HG03025 (cell line): Measurements from ENCODE around the gene CAMK1G.

ENCODE experiments used
- ATAC-seq: cut with Tn5 transposase; IDR thresholded peaks from one replicate; pipeline ENCODE4 v1.9.1; 2021; ENCODE audit warnings: mild to moderate bottlenecking, moderate library complexity; ENCODE audit not compliant: unreplicated experiment, low FRiP score

CAMK1G gene

DNA sequence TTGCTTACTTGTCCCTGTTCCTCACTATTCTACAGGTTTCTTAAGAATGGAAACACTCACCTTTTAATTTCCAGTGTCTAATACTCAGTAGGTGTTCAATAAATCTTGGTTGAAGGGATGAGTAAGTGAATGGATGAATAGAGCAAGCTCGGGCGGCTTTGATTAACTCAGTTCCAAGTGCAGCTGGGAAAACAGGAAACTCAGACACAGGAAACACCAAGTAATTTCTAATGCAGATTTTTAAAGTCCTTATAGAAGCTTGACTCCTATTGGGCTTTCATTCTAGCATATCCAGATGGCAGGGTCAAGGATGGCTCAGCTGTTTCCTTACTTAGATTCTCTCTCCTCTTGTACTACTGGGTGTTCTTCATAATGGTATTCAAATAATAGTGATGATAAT lies 14.0 kb downstream of the CAMK1G start:
- ATAC-seq = no peak

DNA sequence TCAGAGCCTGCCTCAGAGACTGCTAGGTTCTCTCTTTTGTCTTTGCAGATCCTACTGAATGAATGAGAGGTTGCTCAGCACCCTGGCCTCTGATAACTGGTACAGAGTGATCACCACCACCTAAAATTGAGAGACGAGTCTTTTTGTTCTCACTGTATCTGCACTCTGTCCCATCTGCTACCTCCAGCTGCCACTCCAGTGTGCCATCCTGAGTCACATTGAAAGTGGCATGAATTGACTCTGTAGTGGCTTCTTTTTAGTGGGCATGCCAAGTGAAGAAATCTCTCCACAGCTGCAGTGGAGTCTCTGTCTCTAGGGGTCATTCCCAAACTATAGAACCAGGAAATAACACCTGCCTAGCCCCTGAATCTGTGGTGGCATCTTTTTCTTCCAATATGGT lies 14.7 kb downstream of the CAMK1G start:
- no peak for ATAC-seq

DNA sequence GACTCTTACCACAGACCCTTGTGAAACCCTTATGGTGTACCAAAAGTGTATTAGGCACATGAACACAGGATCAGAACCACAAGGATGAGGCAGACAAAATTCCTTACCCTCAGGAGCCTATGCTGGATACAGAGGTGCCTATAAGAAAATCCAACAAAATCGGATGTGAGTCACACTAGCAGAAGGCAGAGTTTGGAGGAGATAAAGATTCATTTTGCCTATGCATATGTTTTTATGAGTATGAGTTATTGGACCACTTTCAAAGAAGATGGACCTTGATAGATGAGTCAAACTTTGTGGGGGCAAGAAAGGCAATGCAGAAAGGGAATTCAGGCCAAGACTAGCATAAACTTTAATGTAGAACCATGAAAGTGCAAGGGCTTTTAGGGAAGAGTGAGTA lies 17.0 kb downstream of the CAMK1G start:
- ATAC-seq = no peak

DNA sequence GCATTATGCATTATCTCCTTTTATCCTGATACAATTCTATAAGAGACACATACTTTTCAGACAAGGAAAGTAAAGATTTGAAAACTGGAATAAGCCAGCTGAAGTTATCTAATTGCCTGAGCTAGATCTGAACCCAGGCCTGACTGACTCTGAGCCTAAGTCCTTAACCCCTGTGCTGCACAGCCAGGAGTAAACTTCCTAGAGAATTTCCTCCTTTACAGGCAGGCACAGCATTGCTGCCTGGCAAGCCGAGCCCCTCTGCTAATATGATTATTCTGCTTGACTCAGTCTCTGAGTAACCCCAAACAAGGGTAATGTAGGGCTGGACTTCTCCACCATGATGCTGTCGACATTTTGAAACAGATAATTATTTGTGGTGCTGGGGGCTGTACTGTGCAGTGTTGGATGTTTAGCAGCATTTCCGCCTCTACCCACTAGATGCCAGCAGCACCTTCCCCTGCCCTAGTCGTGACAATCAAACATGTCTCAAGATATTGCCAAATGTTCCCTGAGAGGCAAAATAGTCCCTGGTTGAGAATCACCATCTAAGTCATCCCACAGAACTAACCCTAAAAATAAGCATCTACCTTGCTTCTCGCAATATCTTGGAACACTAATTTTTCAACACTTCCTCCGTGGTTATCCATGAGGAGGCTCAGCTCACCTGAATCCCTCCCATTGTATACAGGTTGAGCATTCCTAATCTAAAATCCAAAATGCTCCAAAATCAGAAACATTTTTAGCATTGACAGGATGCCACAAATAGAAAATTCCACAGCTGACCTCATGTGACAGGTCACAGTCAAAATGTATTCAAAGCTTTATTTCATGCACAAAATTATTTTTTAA lies 18.5 kb downstream of the CAMK1G start:
- no peak for ATAC-seq

DNA sequence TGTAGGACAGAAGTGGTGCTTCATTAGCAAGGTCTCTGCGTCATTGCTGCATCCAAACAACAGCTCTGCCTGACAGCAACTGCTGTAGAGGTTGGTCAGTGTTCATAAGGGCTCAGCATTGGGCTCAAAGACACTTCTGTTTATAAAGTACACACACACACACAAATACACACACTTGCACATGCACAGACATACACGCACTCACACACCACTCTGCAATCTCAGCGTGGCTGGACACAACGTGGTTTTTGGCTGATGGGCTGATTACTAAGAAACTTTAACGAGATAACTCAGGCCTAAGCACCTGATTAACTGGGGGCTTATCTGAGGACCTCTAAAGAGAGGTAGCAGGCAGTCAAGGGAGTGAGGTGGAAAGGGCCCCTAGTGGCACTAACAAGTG lies 20.4 kb downstream of the CAMK1G start:
- no peak for ATAC-seq

DNA sequence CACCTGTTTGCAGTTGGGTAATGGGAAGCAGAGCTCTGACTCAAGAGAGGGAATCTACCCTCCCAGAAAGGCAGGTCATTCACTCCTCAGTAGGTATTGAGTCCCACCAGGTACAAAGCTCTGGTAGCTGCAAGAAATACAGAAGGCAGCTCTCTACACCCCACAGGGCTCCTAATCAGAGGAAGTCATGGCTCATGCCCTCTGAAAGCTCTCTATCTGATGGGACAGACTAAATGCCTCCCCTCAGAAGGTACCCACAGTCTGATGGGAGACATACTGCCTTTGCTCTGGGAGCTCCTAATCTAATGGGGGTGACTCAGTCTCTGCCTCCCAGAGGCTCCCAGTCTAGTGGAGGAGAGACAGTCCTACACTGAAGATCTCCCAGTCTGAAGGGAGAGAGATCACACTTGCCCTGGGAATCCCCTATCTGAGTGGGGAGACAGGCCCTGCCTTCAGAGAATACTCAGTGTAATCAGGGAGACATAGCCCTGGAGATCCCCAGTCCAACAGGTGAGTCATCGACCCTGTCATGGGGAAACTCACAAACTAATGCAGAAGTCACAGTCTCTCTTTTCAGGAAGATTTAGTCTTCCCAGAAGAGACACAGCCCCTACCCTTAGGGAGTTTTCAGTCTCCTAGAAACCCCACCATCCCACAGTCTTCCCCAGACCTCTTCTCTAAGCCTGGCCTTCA lies 23.7 kb downstream of the CAMK1G start:
- ATAC-seq = peak; percentile 58

DNA sequence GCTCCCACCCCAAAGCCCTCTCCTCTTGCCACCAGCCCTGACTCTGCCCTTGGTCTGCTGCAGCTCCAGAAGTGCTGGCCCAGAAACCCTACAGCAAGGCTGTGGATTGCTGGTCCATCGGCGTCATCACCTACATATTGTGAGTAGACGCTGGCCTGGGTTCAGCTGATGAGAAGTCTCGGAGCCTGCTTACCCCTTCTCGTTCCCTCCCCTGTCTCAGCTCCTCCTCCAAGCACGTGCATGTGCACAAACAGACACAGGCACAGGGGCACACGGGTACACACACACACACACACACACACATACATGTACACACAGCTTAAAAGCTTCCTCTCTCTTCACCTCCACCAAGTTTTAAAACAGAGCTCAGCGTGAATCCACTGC lies 24.3 kb downstream of the CAMK1G start:
- ATAC-seq = peak; percentile 35

DNA sequence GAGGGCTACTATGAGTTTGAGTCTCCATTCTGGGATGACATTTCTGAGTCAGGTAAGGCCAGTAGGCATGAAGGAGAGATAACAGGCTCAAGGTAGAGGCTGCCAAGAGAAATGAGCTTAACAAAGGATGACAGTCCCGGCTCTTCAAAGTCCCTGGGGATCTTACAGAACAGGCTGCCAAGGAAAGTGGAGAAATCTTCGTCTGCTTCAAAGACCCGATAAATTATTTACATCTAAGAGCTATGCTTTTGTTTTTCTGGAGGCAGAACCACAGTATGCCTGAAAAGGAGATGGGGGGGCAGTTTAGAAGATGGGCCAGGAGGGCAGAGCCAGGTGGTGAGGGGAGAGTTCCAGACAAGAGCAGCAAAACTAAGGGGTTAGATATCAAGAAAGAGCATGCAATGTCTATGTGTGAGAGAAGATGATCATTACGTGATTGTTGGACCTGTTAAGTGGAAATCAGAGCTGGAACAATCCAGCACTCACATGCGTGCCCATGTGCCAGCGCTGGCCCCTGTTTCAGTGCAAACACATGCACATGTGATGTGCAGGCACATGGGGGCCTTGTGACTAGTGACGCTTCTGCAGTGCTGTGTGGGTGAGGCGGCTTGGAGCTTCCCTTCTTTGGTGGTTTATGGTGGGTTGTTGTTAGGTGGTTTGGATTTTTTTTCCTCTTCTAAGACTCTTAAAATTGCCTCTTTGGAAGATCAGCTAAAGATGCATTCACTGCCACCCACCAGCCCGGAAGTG lies 25.7 kb downstream of the CAMK1G start:
- no peak for ATAC-seq

DNA sequence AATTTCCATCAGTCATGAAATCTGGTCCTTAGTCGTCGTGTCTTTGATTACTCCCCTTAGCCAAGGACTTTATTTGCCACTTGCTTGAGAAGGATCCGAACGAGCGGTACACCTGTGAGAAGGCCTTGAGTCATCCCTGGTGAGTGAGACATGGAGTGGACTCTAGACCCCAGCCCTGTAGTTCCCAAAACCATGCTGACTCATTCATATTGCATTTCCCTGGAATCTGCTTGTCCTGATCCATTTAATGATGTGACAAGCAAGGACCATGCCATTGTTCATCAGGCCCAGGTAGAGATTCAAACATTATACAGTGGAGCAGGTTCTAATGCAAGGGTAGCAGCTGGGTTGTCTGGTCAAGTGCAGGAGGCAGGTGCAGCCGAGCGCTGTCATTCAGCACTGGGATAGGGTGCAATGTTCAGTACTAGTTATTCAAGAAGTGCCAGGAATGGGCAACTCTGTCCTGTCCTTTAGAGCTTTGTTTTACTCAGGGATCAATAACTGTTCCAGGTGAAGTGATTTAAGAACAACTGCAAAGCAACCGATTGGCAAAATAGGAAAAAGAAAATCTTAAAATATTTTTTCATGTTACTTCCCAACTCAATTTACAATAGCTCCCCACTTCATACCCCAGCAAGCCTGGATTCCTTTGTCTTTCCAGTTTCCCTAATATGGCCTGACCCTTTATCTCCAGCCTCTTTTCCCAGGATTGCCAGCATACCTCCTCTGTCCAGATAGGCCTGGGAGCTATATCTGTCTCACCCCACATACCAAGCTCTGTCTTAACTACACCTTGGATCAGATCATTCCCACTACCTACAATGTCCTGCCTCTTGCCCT lies 26.5 kb downstream of the CAMK1G start:
- ATAC-seq = no peak

DNA sequence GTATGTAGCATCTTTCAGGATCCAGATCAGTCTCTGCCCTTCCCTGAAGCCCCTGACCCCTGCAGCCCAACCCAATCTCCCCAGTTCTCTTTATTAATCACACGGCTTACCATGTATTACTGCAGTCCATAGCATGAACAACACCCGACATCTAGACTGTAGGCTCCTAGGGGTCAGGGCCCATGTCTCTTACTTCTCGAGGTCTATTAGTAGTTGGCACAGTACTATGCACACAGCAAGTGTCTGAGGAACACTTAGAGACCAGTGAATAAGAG lies 27.1 kb downstream of the CAMK1G start:
- no peak for ATAC-seq

DNA sequence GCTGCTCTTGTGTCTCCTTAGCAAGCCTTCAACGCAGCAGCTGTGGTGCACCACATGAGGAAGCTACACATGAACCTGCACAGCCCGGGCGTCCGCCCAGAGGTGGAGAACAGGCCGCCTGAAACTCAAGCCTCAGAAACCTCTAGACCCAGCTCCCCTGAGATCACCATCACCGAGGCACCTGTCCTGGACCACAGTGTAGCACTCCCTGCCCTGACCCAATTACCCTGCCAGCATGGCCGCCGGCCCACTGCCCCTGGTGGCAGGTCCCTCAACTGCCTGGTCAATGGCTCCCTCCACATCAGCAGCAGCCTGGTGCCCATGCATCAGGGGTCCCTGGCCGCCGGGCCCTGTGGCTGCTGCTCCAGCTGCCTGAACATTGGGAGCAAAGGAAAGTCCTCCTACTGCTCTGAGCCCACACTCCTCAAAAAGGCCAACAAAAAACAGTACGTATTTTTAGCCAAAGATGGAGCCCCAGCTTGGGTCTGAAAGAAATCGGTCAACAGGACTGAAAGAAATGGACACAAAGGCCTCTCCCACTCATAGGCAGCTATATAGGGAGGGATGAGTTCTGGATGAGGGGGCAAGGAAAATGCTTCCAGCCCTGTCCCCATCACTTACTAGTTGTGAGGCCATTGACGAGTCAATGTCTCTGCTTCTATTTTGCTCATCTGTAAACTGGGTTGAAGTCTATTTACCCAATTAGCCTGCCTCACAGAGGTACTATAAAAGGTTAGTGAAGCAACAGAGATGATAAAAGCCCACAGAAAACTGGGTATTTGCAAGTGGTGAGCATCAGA lies 28.5 kb downstream of the CAMK1G start:
- ATAC-seq = no peak

DNA sequence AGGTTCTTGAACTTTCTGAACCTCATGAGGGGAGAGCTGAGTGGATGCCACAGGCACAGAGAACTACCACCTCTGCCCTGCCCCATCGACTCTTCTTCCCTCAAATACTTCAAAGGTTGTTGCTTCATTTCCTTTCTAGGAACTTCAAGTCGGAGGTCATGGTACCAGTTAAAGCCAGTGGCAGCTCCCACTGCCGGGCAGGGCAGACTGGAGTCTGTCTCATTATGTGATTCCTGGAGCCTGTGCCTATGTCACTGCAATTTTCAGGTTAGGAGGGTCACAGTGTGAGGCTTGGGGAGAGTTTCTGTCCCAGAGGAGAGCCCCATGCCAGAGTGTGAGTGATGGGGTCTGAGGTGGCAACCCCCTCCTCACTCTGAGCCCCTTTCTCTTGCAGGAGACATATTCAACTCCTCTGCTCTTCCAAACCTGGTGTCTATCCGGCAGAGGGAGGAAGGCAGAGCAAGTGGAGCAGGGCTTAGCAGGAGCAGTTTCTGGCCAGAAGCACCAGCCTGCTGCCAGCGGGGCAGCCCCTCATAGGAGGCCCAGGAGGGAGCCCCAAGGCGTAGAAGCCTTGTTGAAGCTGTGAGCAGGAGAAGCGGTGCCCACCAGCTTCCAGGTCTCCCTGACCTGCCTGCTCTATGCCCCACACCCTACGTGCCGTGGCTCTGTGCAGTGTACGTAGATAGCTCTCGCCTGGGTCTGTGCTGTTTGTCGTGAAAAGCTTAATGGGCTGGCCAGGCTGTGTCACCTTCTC lies 29.3 kb downstream of the CAMK1G start:
- ATAC-seq = no peak

DNA sequence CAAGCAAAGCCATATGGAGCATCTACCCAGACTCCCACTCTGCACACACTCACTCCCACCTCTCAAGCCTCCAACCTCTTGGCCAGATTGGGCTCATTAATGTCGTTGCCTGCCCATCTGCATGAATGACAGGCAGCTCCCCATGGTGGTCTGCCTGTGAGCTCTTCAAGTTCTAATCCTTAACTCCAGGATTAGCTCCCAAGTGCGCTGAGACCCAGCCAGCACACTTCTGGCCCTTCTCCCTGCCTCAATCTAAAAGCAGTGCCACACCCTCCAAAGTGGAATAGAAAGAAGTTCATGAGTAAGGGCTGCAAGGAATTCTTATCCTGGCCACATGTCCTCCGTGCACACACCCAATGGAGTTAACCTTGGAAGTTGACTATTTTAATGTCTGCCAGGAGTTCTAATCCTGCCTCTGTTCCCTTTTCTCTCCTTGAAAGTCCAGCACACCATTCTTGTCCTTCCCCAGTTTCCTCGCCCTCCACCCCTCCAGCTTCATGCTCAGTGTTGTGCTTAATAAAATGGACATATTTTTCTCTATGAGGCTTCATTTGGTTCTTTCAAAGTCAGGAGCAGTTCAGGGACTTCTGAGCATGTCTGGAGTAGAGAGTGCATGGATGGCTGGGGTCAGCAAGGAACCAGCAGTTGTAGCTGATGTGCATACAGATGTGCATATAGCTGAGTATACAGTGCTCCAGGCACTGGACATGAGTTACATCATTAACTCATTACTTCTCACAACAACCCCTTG lies 30.1 kb downstream of the CAMK1G start:
- no peak for ATAC-seq

DNA sequence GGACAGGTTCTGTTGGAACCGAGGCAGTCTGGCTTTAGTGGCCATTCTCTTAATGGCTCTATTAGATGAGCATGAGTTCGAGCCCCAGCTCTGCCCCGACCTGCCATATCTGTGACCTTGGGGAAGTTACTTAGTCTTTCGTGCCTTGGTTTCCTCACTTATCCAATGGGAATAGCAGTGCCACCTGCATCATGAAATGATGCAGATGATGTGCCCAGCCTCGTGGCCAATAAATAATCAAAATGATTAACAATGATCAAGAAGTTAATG lies 30.6 kb downstream of the CAMK1G start:
- no peak for ATAC-seq

DNA sequence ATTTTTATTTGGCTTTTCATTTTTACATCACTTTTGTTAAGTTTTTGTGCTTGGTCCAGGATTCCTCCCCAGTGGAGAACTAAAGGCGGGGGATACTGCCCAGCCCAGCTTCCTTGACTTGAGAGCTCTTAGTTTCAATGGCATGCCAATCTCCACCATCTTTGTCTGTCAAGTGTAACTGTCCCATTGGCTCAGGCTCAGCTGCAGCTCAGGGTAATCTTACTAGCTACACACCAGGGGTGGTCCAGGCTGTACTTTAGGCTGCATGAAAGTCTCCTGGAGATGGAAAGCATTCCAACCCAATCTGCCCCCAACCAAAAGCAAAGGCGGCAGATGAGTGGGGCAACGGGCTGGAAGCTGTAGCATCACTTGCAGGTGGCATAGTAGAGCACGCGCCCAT lies 31.4 kb downstream of the CAMK1G start:
- no peak for ATAC-seq

DNA sequence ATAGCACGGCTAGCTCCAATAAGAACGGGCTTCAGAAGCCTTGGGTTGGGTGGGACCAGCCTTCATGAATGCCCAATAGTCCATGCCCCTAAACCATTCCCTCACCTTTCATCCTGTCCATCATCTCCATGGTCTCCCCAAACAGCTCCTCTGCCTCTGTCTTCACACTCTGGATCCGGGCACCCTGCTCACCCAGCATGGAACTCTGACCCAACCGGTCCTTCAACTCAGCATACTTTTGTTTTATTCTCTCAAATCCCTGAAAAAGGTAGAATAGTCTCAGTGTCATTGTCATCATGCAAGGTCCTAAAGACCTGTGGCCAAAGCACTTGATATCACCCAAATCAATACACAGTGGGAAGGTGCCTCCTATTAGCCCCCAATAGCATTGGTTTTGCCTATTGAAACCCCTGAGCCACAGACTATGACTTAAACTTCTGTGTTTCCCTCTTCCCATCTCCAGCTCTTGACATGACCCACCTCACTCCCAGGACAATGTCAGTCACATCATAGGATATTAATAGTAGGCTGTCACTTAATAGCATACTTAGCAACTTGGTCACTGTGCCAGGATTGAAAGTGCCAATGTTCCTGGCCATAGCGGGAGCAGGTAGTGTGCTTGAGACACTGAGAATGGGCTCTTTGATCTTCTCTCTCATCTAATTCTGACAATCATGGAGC lies 33.0 kb downstream of the CAMK1G start:
- ATAC-seq = no peak

DNA sequence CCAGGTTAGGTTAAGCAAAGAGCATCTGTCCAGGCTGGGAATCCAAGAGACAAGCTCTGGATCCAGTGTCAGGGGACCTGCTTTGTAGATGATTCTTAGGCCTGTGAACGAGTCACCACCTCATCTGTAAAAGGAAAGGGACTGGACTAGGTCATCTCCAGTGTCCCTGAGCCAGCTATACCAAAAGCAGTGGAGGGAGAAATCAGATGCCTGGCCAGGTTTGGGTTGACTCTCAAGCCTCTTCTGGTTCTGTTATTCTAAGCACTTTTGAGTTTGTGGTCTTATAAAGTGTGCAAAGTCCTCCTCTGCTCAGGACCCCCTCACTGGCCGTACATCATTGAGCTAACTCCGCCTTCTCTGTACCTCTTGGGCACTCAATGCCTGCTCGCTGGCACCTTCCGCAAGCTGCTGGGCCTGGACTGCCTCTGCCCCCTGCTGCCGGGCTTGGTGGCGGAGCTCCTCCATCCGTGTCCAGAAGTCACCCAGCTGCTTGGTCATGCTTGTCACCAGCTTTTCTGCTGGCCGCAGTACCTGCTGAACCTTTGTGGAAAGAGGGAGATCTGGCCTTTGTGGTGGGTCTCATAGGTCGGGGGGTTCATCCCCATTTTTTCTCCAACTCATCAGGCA lies 33.6 kb downstream of the CAMK1G start:
- ATAC-seq = no peak

DNA sequence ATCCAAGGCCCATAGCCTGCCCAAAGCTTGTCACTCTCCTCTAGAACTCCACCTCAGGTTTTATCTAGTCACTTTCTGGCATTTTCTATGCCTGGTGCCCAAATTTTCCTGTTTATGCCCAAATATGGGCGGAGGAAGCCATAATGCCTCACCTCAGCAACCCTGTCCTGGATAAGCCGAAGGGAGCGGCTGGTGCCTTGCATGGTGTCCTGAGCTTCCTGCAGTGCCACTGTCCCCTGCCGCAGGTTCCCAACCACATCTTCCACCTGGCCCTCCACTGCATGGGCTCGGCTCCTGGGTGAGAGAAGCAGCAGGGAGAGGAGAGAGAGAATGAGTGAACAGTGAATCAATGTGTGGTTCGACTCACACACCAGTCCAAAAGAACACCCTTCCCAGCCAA lies 34.2 kb downstream of the CAMK1G start:
- ATAC-seq = no peak
